MM.1S (cell line): ENCODE measurements around the gene WWTR1.

ENCODE experiments used
- DNase-seq: peaks from one replicate; pipeline ENCODE4 v3.0.0-alpha.2; 2015
- H2AFZ ChIP-seq: fragments of 300-600 bp; sonication (generic); 2 replicates; pipeline ENCODE4 v1.6.0; 2016; ENCODE audit warnings: antibody characterized with exemption, low read length
- H3F3A ChIP-seq: fragments of 300-600 bp; sonication (generic); 2 replicates; pipeline ENCODE4 v1.6.1; 2016; ENCODE audit warnings: mild to moderate bottlenecking, antibody characterized with exemption, low read length, moderate library complexity, mixed read lengths; ENCODE audit not compliant: insufficient read depth
- H3K27ac ChIP-seq: fragments of 300-600 bp; sonication (generic); 2 replicates; pipeline ENCODE4 v1.5.1; 2016; ENCODE audit warnings: mild to moderate bottlenecking, low read length
- H3K27me3 ChIP-seq: fragments of 300-600 bp; sonication (generic); replicated peaks from 2 replicates; pipeline ENCODE4 v1.6.0; 2016; ENCODE audit warnings: low read length; ENCODE audit not compliant: insufficient read depth
- H3K36me3 ChIP-seq: fragments of 300-600 bp; sonication (generic); replicated peaks from 2 replicates; pipeline ENCODE4 v1.6.1; 2016; ENCODE audit warnings: mild to moderate bottlenecking, low read length, mixed read lengths; ENCODE audit not compliant: insufficient read depth
- H3K4me1 ChIP-seq: fragments of 300-600 bp; sonication (generic); 2 replicates; pipeline ENCODE4 v1.6.1; 2016; ENCODE audit warnings: low read length, mixed read lengths
- H3K4me2 ChIP-seq: fragments of 300-600 bp; sonication (generic); 2 replicates; pipeline ENCODE4 v1.6.0; 2016; ENCODE audit warnings: low read depth, low read length
- H3K4me3 ChIP-seq: fragments of 300-600 bp; sonication (generic); 2 replicates; pipeline ENCODE4 v1.5.1; 2016; ENCODE audit warnings: low read length, mixed read lengths
- H3K79me2 ChIP-seq: fragments of 300-600 bp; sonication (generic); 2 replicates; pipeline ENCODE4 v1.6.1; 2016; ENCODE audit warnings: mixed run types, low read length, mixed read lengths
- H3K9ac ChIP-seq: fragments of 300-600 bp; sonication (generic); 2 replicates; pipeline ENCODE4 v1.6.1; 2016; ENCODE audit warnings: low read length, mixed read lengths
- H3K9me2 ChIP-seq: fragments of 300-600 bp; sonication (generic); replicated peaks from 2 replicates; pipeline ENCODE4 v1.6.1; 2016; ENCODE audit warnings: mild to moderate bottlenecking, low read length, mixed read lengths; ENCODE audit not compliant: insufficient read depth
- H3K9me3 ChIP-seq: fragments of 300-600 bp; sonication (generic); replicated peaks from 2 replicates; pipeline ENCODE4 v1.6.1; 2016; ENCODE audit warnings: mild to moderate bottlenecking, low read length, mixed read lengths; ENCODE audit not compliant: insufficient read depth
- H4K20me1 ChIP-seq: fragments of 300-600 bp; sonication (generic); 2 replicates; pipeline ENCODE4 v1.6.1; 2016; ENCODE audit warnings: mild to moderate bottlenecking, low read length, moderate library complexity, mixed read lengths; ENCODE audit not compliant: insufficient read depth
- CTCF ChIP-seq: fragments of 300-600 bp; sonication (generic); IDR thresholded peaks from 2 replicates; pipeline ENCODE4 v1.5.1; 2016; ENCODE audit warnings: antibody characterized with exemption, low read length, mixed read lengths
- EZH2 ChIP-seq: fragments of 300-600 bp; sonication (generic); optimal IDR thresholded peaks from 2 replicates; pipeline ENCODE3; 2017; ENCODE audit warnings: low read depth, mild to moderate bottlenecking, antibody characterized with exemption, low read length, mixed read lengths
- EZH2phosphoT487 ChIP-seq: fragments of 300-600 bp; sonication (generic); IDR thresholded peaks from 2 replicates; pipeline ENCODE4 v1.6.1; 2018; ENCODE audit warnings: antibody characterized with exemption, low read length

WWTR1 gene

GRCh38 chr3:149511040-149511626 is 146.7 kb downstream of the WWTR1 start:
- TF ChIP-seq EZH2, result no peak
- TF ChIP-seq CTCF, result no peak
- no peak for TF ChIP-seq EZH2phosphoT487

GRCh38 chr3:149510480-149510879 is 147.3 kb downstream of the WWTR1 start:
- no peak overlapping the region for H3K4me3 ChIP-seq
- H3K9me2 ChIP-seq, result no peaks in the 10 kb centered on the region
- no peak overlapping the region for H3K27ac ChIP-seq
- no peaks in the 10 kb centered on the region for H3K4me1 ChIP-seq
- H3K4me2 ChIP-seq, result no peak overlapping the region
- H3K36me3 ChIP-seq, result no peaks in the 10 kb centered on the region
- no peaks in the 10 kb centered on the region for H3F3A ChIP-seq
- no peak overlapping the region for H2AFZ ChIP-seq
- H3K79me2 ChIP-seq, result no peaks in the 10 kb centered on the region
- no peak overlapping the region for H3K9ac ChIP-seq
- TF ChIP-seq EZH2phosphoT487, result no peak
- no peak for TF ChIP-seq EZH2
- no peak for TF ChIP-seq CTCF
- no peak for DNase-seq
- no peaks in the 10 kb centered on the region for H3K9me3 ChIP-seq
- H3K27me3 ChIP-seq, result no peaks in the 10 kb centered on the region
- no peaks in the 10 kb centered on the region for H4K20me1 ChIP-seq

More at GRCh38 chr3:149511040-149511626, 146.7 kb downstream of the WWTR1 start:
- Histone ChIP-seq H3K36me3 (no peaks in the 10 kb centered on the region), H3K79me2 (no peaks in the 10 kb centered on the region), H3K4me2 (no peak overlapping the region), H2AFZ (no peak overlapping the region), H3K27ac (no peak overlapping the region), H3K4me3 (no peak overlapping the region), H3K4me1 (no peaks in the 10 kb centered on the region), H3K9ac (no peak overlapping the region), H3K9me3 (no peaks in the 10 kb centered on the region), H3K27me3 (no peaks in the 10 kb centered on the region), H4K20me1 (no peaks in the 10 kb centered on the region), H3F3A (no peaks in the 10 kb centered on the region), H3K9me2 (no peaks in the 10 kb centered on the region)
- no peak for DNase-seq

GRCh38 chr3:149509526-149509925 is 148.3 kb downstream of the WWTR1 start:
- H3K27me3 ChIP-seq, result no peaks in the 10 kb centered on the region
- H3K9me2 ChIP-seq, result no peaks in the 10 kb centered on the region
- no peaks in the 10 kb centered on the region for H3K36me3 ChIP-seq
- H3K27ac ChIP-seq, result no peak overlapping the region
- H3K4me3 ChIP-seq, result no peak overlapping the region
- H3F3A ChIP-seq, result no peaks in the 10 kb centered on the region
- H3K4me2 ChIP-seq, result no peak overlapping the region
- TF ChIP-seq EZH2phosphoT487 (no peak), EZH2 (no peak), CTCF (no peak)
- H3K9me3 ChIP-seq, result no peaks in the 10 kb centered on the region
- no peak for DNase-seq
- no peaks in the 10 kb centered on the region for H3K4me1 ChIP-seq
- no peaks in the 10 kb centered on the region for H3K79me2 ChIP-seq
- H3K9ac ChIP-seq, result no peak overlapping the region
- no peak overlapping the region for H2AFZ ChIP-seq
- H4K20me1 ChIP-seq, result no peaks in the 10 kb centered on the region
